ENCODE results near the gene DLK1. TPM values are rescaled to one million over a fixed set of nuclear protein-coding genes. Genes with fewer than 3 reads are reported as not detected.

DLK1 gene
- total and polyA plus RNA-seq, 2 of the 13 experiments (the other 11 are each of a cell fraction or from before 2014, with no cell fraction given) = 95.5 to 312 TPM

DNA sequence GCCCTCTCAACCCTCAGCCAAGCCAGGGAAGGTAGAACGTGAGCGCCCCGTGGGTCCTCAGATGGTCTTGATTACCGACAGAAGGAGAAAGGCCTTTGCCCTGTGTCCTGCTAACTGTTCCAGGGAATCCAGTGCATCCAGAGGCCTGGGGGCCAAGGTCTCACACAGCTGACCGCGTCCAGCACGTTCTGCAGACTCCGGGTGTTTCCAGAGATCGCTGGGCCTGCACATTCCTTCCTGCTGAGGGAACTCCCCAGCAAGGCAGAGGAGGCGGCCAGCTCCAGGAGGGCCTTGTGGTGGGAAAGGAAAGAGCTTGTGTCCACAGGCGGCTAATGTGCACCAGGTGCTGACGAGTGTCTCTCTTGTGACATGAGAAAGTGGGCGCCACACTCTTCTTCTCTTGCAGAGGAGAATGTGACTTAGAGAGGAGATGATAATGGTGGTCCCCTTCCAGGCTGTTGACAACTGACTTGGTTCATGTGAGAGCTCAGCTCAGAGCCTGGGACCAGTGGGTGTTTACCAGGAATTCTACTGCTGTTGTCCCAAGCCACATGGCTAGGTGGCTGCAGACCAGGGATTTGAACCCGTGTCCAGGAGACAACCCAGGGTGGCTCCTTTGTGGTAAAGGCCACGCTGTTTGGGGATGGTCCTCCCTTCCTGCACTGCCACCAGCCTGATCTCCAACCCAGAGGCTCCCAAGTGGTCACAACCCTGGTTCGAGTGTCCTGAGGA is 46.8 kb upstream of the DLK1 start (continued):
- TF ChIP-seq, protein P1, sequence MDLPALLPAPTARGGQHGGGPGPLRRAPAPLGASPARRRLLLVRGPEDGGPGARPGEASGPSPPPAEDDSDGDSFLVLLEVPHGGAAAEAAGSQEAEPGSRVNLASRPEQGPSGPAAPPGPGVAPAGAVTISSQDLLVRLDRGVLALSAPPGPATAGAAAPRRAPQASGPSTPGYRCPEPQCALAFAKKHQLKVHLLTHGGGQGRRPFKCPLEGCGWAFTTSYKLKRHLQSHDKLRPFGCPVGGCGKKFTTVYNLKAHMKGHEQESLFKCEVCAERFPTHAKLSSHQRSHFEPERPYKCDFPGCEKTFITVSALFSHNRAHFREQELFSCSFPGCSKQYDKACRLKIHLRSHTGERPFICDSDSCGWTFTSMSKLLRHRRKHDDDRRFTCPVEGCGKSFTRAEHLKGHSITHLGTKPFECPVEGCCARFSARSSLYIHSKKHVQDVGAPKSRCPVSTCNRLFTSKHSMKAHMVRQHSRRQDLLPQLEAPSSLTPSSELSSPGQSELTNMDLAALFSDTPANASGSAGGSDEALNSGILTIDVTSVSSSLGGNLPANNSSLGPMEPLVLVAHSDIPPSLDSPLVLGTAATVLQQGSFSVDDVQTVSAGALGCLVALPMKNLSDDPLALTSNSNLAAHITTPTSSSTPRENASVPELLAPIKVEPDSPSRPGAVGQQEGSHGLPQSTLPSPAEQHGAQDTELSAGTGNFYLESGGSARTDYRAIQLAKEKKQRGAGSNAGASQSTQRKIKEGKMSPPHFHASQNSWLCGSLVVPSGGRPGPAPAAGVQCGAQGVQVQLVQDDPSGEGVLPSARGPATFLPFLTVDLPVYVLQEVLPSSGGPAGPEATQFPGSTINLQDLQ (CRISPR knock-in tag; IDR thresholded peaks at IDR 0.05) = no peak
- TF ChIP-seq, protein P2, sequence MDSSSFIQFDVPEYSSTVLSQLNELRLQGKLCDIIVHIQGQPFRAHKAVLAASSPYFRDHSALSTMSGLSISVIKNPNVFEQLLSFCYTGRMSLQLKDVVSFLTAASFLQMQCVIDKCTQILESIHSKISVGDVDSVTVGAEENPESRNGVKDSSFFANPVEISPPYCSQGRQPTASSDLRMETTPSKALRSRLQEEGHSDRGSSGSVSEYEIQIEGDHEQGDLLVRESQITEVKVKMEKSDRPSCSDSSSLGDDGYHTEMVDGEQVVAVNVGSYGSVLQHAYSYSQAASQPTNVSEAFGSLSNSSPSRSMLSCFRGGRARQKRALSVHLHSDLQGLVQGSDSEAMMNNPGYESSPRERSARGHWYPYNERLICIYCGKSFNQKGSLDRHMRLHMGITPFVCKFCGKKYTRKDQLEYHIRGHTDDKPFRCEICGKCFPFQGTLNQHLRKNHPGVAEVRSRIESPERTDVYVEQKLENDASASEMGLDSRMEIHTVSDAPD (CRISPR knock-in tag; IDR thresholded peaks at IDR 0.05) = peak; percentile 35; the same call in 1 of the 2 replicates
- TF ChIP-seq, protein P3, sequence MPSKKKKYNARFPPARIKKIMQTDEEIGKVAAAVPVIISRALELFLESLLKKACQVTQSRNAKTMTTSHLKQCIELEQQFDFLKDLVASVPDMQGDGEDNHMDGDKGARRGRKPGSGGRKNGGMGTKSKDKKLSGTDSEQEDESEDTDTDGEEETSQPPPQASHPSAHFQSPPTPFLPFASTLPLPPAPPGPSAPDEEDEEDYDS (CRISPR knock-in tag; IDR thresholded peaks at IDR 0.05) = peak; percentile 65
- TF ChIP-seq THAP11 (CRISPR knock-in tag; IDR thresholded peaks at IDR 0.05) = peak; percentile 49
- TF ChIP-seq ZNF569 (CRISPR knock-in tag; IDR thresholded peaks at IDR 0.05; ENCODE audit: borderline replicate concordance) = 0 out of 2 replicates have a peak, but pooled peaks have one; percentile 24
- TF ChIP-seq, protein P4, sequence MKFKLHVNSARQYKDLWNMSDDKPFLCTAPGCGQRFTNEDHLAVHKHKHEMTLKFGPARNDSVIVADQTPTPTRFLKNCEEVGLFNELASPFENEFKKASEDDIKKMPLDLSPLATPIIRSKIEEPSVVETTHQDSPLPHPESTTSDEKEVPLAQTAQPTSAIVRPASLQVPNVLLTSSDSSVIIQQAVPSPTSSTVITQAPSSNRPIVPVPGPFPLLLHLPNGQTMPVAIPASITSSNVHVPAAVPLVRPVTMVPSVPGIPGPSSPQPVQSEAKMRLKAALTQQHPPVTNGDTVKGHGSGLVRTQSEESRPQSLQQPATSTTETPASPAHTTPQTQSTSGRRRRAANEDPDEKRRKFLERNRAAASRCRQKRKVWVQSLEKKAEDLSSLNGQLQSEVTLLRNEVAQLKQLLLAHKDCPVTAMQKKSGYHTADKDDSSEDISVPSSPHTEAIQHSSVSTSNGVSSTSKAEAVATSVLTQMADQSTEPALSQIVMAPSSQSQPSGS (CRISPR knock-in tag; IDR thresholded peaks at IDR 0.05) = peak; percentile 77
- peak; percentile 84 for TF ChIP-seq IRF2 (CRISPR knock-in tag; IDR thresholded peaks at IDR 0.05)
- TF ChIP-seq, protein P5, sequence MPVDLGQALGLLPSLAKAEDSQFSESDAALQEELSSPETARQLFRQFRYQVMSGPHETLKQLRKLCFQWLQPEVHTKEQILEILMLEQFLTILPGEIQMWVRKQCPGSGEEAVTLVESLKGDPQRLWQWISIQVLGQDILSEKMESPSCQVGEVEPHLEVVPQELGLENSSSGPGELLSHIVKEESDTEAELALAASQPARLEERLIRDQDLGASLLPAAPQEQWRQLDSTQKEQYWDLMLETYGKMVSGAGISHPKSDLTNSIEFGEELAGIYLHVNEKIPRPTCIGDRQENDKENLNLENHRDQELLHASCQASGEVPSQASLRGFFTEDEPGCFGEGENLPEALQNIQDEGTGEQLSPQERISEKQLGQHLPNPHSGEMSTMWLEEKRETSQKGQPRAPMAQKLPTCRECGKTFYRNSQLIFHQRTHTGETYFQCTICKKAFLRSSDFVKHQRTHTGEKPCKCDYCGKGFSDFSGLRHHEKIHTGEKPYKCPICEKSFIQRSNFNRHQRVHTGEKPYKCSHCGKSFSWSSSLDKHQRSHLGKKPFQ (CRISPR knock-in tag; IDR thresholded peaks at IDR 0.05; ENCODE audit: insufficient replicate concordance) = no peak
- TF ChIP-seq PHF21A (CRISPR knock-in tag; IDR thresholded peaks at IDR 0.05) = peak; percentile 83
- TF ChIP-seq ZNF670 (CRISPR knock-in tag; IDR thresholded peaks at IDR 0.05; ENCODE audit: borderline replicate concordance) = peak; percentile 91; the same call in 1 of the 2 replicates
- no peak for TF ChIP-seq NFIB (CRISPR knock-in tag; IDR thresholded peaks at IDR 0.05; ENCODE audit: borderline replicate concordance)
- TF ChIP-seq ZNF382 (CRISPR knock-in tag; IDR thresholded peaks at IDR 0.05; ENCODE audit: borderline replicate concordance) = no peak
- TF ChIP-seq ZNF629 (CRISPR knock-in tag; conservative IDR thresholded peaks at IDR 0.05) = no peak; the same call in 1 of the 2 replicates
- TF ChIP-seq, protein P6, sequence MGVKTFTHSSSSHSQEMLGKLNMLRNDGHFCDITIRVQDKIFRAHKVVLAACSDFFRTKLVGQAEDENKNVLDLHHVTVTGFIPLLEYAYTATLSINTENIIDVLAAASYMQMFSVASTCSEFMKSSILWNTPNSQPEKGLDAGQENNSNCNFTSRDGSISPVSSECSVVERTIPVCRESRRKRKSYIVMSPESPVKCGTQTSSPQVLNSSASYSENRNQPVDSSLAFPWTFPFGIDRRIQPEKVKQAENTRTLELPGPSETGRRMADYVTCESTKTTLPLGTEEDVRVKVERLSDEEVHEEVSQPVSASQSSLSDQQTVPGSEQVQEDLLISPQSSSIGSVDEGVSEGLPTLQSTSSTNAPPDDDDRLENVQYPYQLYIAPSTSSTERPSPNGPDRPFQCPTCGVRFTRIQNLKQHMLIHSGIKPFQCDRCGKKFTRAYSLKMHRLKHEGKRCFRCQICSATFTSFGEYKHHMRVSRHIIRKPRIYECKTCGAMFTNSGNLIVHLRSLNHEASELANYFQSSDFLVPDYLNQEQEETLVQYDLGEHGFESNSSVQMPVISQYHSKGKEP (CRISPR knock-in tag; IDR thresholded peaks at IDR 0.05) = no peak
- TF ChIP-seq, protein P7, sequence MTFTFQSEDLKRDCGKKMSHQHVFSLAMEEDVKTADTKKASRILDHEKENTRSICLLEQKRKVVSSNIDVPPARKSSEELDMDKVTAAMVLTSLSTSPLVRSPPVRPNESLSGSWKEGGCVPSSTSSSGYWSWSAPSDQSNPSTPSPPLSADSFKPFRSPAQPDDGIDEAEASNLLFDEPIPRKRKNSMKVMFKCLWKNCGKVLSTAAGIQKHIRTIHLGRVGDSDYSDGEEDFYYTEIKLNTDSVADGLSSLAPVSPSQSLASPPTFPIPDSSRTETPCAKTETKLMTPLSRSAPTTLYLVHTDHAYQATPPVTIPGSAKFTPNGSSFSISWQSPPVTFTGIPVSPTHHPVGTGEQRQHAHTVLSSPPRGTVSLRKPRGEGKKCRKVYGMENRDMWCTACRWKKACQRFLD (CRISPR knock-in tag; IDR thresholded peaks at IDR 0.05; ENCODE audit: borderline replicate concordance) = no peak
